ENCODE measurements around the gene MAP3K12.

MAP3K12 gene

DNA sequence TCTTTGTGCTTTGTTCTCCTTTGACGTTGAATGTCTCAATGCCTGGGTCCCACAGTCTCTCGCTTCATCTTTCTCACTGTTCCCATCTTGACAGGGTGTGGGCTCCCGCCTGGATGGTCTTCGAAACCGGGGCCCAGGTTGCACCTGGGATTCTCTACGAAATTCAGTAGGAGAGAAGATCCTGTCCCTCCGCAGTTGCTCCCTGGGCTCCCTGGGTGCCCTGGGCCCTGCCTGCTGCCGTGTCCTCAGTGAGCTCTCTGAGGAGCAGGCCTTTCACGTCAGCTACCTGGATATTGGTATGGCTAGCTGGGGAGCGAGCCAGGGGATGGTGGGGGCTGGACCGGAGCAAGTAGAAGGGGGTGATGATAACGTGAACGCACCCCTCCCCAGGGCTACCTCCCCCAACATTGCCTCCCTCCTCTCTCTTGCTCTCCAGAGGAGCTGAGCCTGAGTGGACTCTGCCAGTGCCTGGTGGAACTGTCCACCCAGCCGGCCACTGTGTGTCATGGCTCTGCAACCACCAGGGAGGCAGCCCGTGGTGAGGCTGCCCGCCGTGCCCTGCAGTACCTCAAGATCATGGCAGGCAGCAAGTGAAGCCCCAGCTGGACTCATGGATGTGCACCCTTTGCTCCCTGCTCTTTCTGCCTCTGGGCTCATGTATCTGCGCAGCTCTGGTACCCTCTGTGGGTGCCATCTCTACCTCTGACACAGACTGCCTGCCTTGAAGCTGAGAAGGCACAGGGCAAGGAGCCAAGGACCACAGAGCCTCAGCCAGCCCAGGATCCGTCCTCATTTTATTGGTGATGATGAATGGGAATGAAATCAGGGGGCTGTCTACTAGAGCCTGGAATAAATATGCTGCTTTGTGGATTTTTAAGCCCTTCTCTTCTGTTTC lies 6.5 kb upstream of the MAP3K12 start:
- no peak for DNase-seq (ENCODE audit: low read depth in 1 of 2, low spot score in 1 of 2)
- in situ Hi-C loops (cut with HindIII; ENCODE audit: low pct_unique_long_range_greater_than_20kb, low sequenced_read_pairs), result no loop called here

GRCh38 chr12:53505086-53505485 lies 5.8 kb upstream of the MAP3K12 start:
- in situ Hi-C loops (cut with HindIII; ENCODE audit: low pct_unique_long_range_greater_than_20kb, low sequenced_read_pairs), result no loop called here
- TF ChIP-seq JUND (IDR thresholded peaks at IDR 0.05; ENCODE audit: low read depth), result no peak
- DNase-seq (ENCODE audit: low read depth in 1 of 2, low spot score in 1 of 2), result no peak

More for the DNA sequence above, 6.5 kb upstream of the MAP3K12 start:
- TF ChIP-seq JUND (IDR thresholded peaks at IDR 0.05; ENCODE audit: low read depth), result no peak

GRCh38 chr12:53504004-53504920 lies 5.0 kb upstream of the MAP3K12 start:
- no peak for DNase-seq (ENCODE audit: low read depth in 1 of 2, low spot score in 1 of 2)
- no peak for TF ChIP-seq JUND (IDR thresholded peaks at IDR 0.05; ENCODE audit: low read depth)
- in situ Hi-C loops (cut with HindIII; ENCODE audit: low pct_unique_long_range_greater_than_20kb, low sequenced_read_pairs), result no loop called here

DNA sequence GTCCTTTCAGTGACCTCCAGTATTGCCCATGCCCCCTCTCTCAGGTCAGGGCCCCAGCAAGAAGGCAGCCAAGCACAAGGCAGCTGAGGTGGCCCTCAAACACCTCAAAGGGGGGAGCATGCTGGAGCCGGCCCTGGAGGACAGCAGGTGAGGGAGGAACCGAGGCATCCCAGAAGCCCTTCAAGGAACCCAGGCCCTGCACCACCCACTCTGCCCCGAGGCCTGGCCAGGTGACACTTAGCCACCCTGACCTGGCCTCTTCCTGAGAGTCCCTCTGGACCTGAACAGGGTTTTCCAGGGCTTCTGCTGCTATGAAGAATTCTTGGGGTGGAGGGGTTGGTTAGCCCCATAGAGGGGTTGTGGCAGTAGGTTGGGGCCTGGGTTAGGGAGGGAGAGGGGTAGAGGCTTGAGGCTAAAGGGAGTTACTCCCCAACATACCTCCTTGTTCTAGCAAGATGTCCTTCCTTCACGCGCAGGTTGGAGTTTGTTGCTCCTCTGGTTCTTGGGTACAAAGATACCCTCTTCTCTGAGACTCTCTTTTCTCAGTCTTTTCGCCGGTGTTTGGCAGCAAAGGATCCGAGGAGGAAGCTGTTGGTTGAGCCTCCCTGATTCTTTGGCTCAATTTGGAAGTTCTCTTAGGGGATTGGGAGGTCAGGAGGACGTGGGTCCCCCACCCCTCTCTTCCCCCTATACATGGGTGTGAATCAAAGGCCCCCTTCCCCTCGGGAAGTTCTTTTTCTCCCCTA lies 3.9 kb upstream of the MAP3K12 start:
- no peak for DNase-seq (ENCODE audit: low read depth in 1 of 2, low spot score in 1 of 2)
- no peak for TF ChIP-seq JUND (IDR thresholded peaks at IDR 0.05; ENCODE audit: low read depth)
- in situ Hi-C loops (cut with HindIII; ENCODE audit: low pct_unique_long_range_greater_than_20kb, low sequenced_read_pairs), result no loop called here

- no peak for DNase-seq (ENCODE audit: low read depth in 1 of 2, low spot score in 1 of 2)
- in situ Hi-C loops (cut with HindIII; ENCODE audit: low pct_unique_long_range_greater_than_20kb, low sequenced_read_pairs), result no loop called here
These were observed 3.1 kb upstream of the MAP3K12 start for GRCh38 chr12:53502331-53502730.

DNA sequence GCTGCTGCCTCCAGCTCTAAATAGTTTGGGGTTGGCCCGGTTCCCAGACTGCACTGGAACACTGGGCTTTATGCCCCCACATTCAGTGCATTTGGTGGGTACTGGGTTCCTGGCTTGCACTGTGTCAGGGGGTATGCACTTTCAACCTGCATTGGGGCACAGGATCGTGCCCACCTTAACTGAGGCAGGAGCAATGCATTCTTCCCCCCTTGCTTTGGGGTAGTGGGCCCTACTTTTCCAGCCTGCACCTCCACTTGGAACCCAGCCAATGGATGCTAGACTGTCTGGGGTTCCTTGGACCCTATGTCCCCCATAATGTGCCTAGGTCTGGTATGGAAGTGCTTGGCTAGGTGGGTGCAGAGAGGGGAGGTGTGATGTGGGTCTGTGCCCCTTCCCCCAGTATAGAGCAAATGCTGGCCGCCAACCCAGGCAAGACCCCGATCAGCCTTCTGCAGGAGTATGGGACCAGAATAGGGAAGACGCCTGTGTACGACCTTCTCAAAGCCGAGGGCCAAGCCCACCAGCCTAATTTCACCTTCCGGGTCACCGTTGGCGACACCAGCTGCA lies 2.4 kb upstream of the MAP3K12 start:
- TF ChIP-seq JUND (IDR thresholded peaks at IDR 0.05; ENCODE audit: low read depth), result no peak
- in situ Hi-C loops (cut with HindIII; ENCODE audit: low pct_unique_long_range_greater_than_20kb, low sequenced_read_pairs), result no loop called here
- no peak for DNase-seq (ENCODE audit: low read depth in 1 of 2, low spot score in 1 of 2)

More at GRCh38 chr12:53502331-53502730, 3.1 kb upstream of the MAP3K12 start:
- no peak for TF ChIP-seq JUND (IDR thresholded peaks at IDR 0.05; ENCODE audit: low read depth)

DNA sequence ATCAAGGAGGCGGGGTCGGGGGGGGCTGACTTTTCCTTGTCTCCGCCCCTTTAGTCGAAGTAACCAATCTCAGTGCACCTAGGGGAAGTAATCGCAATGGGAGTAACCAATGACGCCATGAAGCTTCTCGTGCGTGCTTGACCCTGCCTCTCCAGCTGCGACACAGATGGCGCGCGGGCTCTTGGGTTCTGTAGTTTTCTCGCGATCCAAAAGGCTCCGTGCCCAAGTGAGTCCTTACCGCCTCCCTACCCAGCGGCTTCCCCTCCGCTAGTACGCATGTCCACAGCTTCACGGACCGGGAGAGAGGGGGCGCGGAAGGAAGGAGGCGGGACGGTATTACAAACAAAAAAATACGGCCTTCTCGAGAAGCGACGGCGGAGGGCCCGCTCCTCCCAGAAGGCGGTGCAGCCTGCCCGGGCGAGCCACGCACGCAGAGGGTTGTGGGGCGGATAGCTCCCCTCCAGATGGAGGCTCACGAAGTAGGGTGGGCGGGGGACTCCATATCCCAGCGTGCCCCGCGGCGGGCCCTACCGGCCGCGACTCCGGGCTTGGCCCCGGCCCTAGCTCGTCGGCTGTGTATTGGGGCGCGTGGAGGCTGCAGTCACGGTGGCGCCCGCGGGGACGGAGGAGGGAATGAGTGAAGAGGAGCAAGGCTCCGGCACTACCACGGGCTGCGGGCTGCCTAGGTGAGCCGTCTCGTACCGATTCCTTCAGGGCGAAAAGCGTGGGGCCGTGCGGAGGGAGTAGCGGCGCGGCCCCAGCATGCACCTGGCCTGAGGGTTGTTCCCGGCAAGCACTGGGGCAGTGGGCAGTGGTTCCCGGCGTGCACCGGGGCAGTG lies 1.7 kb upstream of the MAP3K12 start, which contains the start of gene TARBP2:
TSS of gene TARBP2 (plus strand) at position 508 of the 839 bp plus-strand sequence. CDS start at position 634, 126 bp downstream.
- no peak for TF ChIP-seq JUND (IDR thresholded peaks at IDR 0.05; ENCODE audit: low read depth)
- in situ Hi-C loops (cut with HindIII; ENCODE audit: low pct_unique_long_range_greater_than_20kb, low sequenced_read_pairs), result no loop called here
- DNase-seq (ENCODE audit: low read depth in 1 of 2, low spot score in 1 of 2), result peak; percentile 95 to 100

DNA sequence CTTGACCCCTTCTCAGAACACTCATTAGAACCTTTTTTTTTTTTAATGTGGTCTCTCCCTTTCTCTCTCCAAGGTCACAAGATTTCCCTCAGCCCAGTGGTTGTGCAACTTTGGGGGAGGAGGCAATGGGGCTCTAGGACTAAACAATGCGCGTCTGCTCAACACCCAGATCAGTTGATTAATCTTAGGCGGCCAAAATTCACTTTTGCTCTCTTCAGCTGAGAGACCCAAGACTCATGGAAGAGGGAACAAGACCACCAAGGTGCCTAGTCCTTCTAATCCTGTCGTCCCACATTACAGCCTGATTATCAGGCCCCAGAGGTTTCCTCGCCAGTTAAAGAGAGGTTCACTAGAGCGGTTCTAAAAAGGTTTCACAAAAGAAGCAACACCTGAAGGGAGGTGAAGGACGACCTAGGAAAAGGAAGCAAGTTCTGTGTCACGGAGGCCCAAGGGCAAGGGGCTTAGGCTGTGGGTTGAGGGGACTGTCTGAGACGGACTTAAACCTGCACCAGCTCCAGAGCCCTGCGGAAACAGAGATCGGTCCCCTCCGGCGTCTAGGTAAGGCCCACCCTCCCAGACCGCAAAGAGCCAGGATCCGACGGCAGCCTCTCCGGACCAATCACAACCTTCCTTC lies 1.0 kb upstream of the MAP3K12 start:
- TF ChIP-seq JUND (IDR thresholded peaks at IDR 0.05; ENCODE audit: low read depth), result no peak
- in situ Hi-C loops (cut with HindIII; ENCODE audit: low pct_unique_long_range_greater_than_20kb, low sequenced_read_pairs), result no loop called here
- peak in 1 of 2 experiments; percentile 68 for DNase-seq (ENCODE audit: low read depth in 1 of 2, low spot score in 1 of 2)

DNA sequence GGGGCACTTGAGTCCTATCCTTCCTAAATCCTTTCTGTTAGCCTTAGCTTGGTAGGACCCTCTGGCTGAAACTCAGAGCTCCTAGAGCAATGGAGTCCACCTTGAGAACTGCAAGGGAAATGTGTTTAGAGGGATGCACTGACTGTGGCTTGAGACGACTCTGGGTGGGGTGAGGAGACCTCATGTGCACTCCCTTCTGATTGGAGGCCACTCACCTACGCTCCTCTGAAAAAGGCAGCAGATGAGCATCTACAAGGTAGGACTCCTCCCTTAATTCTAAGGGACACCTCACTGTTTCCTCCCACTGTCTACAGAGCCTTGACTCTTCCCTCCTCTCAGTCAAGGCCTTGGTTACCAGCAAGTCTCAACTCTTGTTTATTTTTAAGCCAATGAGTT lies 1.0 kb downstream of the MAP3K12 start:
- in situ Hi-C loops (cut with HindIII; ENCODE audit: low pct_unique_long_range_greater_than_20kb, low sequenced_read_pairs), result no loop called here
- no peak for DNase-seq (ENCODE audit: low read depth in 1 of 2, low spot score in 1 of 2)
- no peak for TF ChIP-seq JUND (IDR thresholded peaks at IDR 0.05; ENCODE audit: low read depth)

- no peak for DNase-seq (ENCODE audit: low read depth in 1 of 2, low spot score in 1 of 2)
- in situ Hi-C loops (cut with HindIII; ENCODE audit: low pct_unique_long_range_greater_than_20kb, low sequenced_read_pairs), result no loop called here
These were observed 1.8 kb downstream of the MAP3K12 start for GRCh38 chr12:53497461-53497860.

DNA sequence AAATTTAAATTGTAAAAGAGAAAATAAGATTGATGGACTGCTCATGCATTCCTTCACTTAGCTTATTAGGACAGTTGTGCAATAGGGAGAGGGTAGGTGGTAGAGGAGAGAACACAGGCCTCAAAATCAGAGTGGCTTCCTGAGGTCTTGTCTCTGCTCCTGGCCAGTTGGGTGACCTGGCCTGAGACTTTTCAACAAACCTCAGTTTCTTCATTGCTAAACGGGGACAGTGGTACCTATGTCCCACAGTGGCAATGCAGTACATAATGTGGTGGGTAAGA lies 2.6 kb downstream of the MAP3K12 start:
- in situ Hi-C loops (cut with HindIII; ENCODE audit: low pct_unique_long_range_greater_than_20kb, low sequenced_read_pairs), result no loop called here
- no peak for DNase-seq (ENCODE audit: low read depth in 1 of 2, low spot score in 1 of 2)
- TF ChIP-seq JUND (IDR thresholded peaks at IDR 0.05; ENCODE audit: low read depth), result no peak

More at GRCh38 chr12:53497461-53497860, 1.8 kb downstream of the MAP3K12 start:
- no peak for TF ChIP-seq JUND (IDR thresholded peaks at IDR 0.05; ENCODE audit: low read depth)
